ENCODE results near the gene KLRC2.

KLRC2 gene

DNA sequence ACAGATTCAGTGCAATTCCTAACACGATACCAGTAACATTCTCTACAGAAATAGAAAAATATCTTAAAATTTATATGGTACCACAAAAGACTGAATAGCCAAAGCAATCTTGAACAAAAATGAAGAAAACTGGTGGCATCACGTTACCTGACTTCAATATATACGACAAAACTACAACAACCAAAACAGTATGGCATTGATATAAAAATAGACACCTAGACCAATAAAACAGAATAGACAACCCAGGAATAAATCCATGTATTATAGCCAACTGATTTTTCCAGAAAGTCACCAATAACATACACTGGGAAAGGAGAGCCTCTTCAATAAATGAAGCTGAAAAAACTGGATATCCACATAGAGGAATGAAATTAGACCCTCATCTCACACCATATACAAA lies 51.6 kb downstream of the KLRC2 start:
- no peak for DNase-seq
- in situ Hi-C loops (cut with HindIII; ENCODE audit: low pct_ligation_motif_present, low pct_unique_long_range_greater_than_20kb, low sequenced_read_pairs) = no loop called here

DNA sequence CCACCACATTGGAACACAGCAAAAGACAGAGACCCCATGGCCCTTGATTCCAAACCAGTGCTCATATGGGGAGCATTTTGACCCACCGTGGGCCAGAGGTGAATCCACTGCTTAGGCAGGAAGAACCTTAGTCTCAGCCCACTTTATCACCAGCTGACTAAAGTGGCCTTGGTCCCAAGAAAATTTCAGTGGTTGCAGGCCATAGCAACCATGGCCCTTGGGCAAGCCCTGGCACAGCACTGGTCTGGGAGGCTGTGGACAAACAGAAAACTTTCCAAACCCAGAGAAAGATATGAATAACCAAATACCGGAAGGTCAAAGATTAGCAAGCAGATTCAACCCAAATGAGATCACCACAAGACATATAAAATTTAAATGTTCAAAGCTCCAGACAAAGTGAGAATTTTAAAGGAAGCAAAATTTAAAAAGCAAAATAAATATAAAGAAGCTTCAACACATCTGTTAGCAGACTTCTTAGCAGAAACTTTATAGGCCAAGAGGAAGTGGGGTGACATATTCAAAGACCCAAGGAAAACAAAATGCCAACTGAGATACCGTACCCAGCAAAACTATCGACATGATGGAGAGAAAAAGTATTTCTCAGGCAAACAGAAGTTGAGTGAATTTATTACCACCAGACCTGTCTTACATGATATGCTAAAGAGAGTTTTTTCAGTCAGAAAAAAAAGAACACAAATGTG lies 53.7 kb downstream of the KLRC2 start:
- DNase-seq = no peak

More for the DNA sequence above, 53.7 kb downstream of the KLRC2 start:
- in situ Hi-C loops (cut with HindIII; ENCODE audit: low pct_ligation_motif_present, low pct_unique_long_range_greater_than_20kb, low sequenced_read_pairs) = no loop called here
